KOPT-K1 (cell line): ENCODE measurements around the gene MAP1LC3C.
"Not testable (repeated sequence)": the region's sequence is repeated elsewhere in the genome, so short reads cannot be mapped to it uniquely, and the experiment has no call there.

ENCODE experiments used
- H3K27ac ChIP-seq: fragments of 200-600 bp; sonication (generic); 2 replicates; pipeline ENCODE4 v1.5.1; 2016; ENCODE audit warnings: antibody characterized with exemption, mild to moderate bottlenecking, low read depth, low read length; ENCODE audit not compliant: poor library complexity, severe bottlenecking
- H3K36me3 ChIP-seq: fragments of 200-600 bp; sonication (generic); 2 replicates; pipeline ENCODE4 v1.5.1; 2017; ENCODE audit warnings: antibody characterized with exemption, mild to moderate bottlenecking, low read length, moderate library complexity; ENCODE audit not compliant: insufficient read depth
- H3K9me3 ChIP-seq: fragments of 200-600 bp; sonication (generic); 2 replicates; pipeline ENCODE4 v1.5.1; 2017; ENCODE audit warnings: antibody characterized with exemption, low read length, mild to moderate bottlenecking; ENCODE audit not compliant: insufficient read depth, poor library complexity, severe bottlenecking

The MAP1LC3C gene

GRCh38 chr1:242004751-242005495, 6.0 kb upstream of the MAP1LC3C start:
- no peaks in the 10 kb centered on the region for H3K36me3 ChIP-seq
- H3K27ac ChIP-seq: no peak overlapping the region
- no peaks in the 10 kb centered on the region for H3K9me3 ChIP-seq

GRCh38 chr1:242002510-242002909, 3.6 kb upstream of the MAP1LC3C start:
- Histone ChIP-seq H3K36me3 (no peaks in the 10 kb centered on the region), H3K27ac (no peak overlapping the region), H3K9me3 (no peaks in the 10 kb centered on the region)

GRCh38 chr1:242002072-242002471, 3.2 kb upstream of the MAP1LC3C start:
- H3K36me3 ChIP-seq: no peaks in the 10 kb centered on the region
- no peak overlapping the region for H3K27ac ChIP-seq
- no peaks in the 10 kb centered on the region for H3K9me3 ChIP-seq

GRCh38 chr1:242000434-242000833, 1.5 kb upstream of the MAP1LC3C start:
- Histone ChIP-seq H3K9me3 (no peaks in the 10 kb centered on the region), H3K27ac (no peak overlapping the region), H3K36me3 (no peaks in the 10 kb centered on the region)

GRCh38 chr1:241998412-241998921, 431 bp downstream of the MAP1LC3C start:
- Histone ChIP-seq H3K9me3 (no peaks in the 10 kb centered on the region), H3K27ac (no peak overlapping the region), H3K36me3 (no peaks in the 10 kb centered on the region)

- Histone ChIP-seq H3K9me3 (no peaks in the 10 kb centered on the region), H3K36me3 (no peaks in the 10 kb centered on the region), H3K27ac (no peak overlapping the region)
Measured at GRCh38 chr1:241997401-241997998, 1.4 kb downstream of the MAP1LC3C start.

- H3K27ac ChIP-seq: no peak overlapping the region
- H3K36me3 ChIP-seq: no peaks in the 10 kb centered on the region
- H3K9me3 ChIP-seq: no peaks in the 10 kb centered on the region
Measured at GRCh38 chr1:241994171-241994570, 4.7 kb downstream of the MAP1LC3C start.

GRCh38 chr1:241992734-241993133, 6.2 kb downstream of the MAP1LC3C start:
- no peaks in the 10 kb centered on the region for H3K9me3 ChIP-seq
- no peaks in the 10 kb centered on the region for H3K36me3 ChIP-seq
- H3K27ac ChIP-seq: no peak overlapping the region

- Histone ChIP-seq H3K27ac (no peak overlapping the region), H3K36me3 (no peaks in the 10 kb centered on the region), H3K9me3 (no peaks in the 10 kb centered on the region)
Measured at GRCh38 chr1:241990040-241990439, 8.9 kb downstream of the MAP1LC3C start.

GRCh38 chr1:241988389-241988930, 10.4 kb downstream of the MAP1LC3C start:
- H3K9me3 ChIP-seq, H3K27ac ChIP-seq, H3K36me3 ChIP-seq: not testable (repeated sequence)

GRCh38 chr1:241985787-241986186, 13.1 kb downstream of the MAP1LC3C start:
- Histone ChIP-seq H3K9me3 (no peaks in the 10 kb centered on the region), H3K27ac (no peak overlapping the region), H3K36me3 (no peaks in the 10 kb centered on the region)

GRCh38 chr1:241979926-241980325, 19.0 kb downstream of the MAP1LC3C start:
- no peak overlapping the region for H3K27ac ChIP-seq
- no peaks in the 10 kb centered on the region for H3K9me3 ChIP-seq

GRCh38 chr1:241979071-241979470, 19.8 kb downstream of the MAP1LC3C start:
- Histone ChIP-seq H3K9me3 (no peaks in the 10 kb centered on the region), H3K27ac (no peak overlapping the region), H3K36me3 (no peaks in the 10 kb centered on the region)

More at GRCh38 chr1:241979926-241980325, 19.0 kb downstream of the MAP1LC3C start:
- H3K36me3 ChIP-seq: no peaks in the 10 kb centered on the region

- Histone ChIP-seq H3K9me3 (no peaks in the 10 kb centered on the region), H3K36me3 (no peaks in the 10 kb centered on the region), H3K27ac (no peak overlapping the region)
Measured at GRCh38 chr1:241976229-241976628, 22.7 kb downstream of the MAP1LC3C start.

- Histone ChIP-seq H3K27ac (no peak overlapping the region), H3K9me3 (no peaks in the 10 kb centered on the region), H3K36me3 (no peaks in the 10 kb centered on the region)
Measured at GRCh38 chr1:241972703-241973369, 26.1 kb downstream of the MAP1LC3C start.
